CD14-positive monocyte (primary cell): ENCODE measurements around the gene TXK. TPM values are rescaled to one million over a fixed set of nuclear protein-coding genes. Genes with fewer than 3 reads are reported as not detected.

Experiments
- DNase-seq, 3 donors: peaks; one replicate each; pipeline ENCODE4 v3.0.0-alpha.2; 2011 to 2022
- H2AFZ ChIP-seq: 2 replicates; pipeline ENCODE4 v1.6.0; 2012; ENCODE audit warnings: mild to moderate bottlenecking, low read depth, low read length, inconsistent platforms; ENCODE audit not compliant: insufficient read depth, poor library complexity, severe bottlenecking
- H3K27ac ChIP-seq, 2 donors: 1 replicate in 1 of 2; 2 replicates in 1 of 2; pipeline ENCODE4 v1.5.1; 2012 to 2013; ENCODE audit warnings: low read length in 2 of 2, control low read depth in 1 of 2, inconsistent platforms in 1 of 2, low read depth in 1 of 2, mild to moderate bottlenecking in 1 of 2
- H3K27me3 ChIP-seq, 2 donors: one replicate each; pipeline versions ENCODE4 v1.6.0 to v1.6.1; 2011 to 2013; ENCODE audit warnings: low read length in 2 of 2; ENCODE audit not compliant: control insufficient read depth in 2 of 2, insufficient read depth in 2 of 2
- H3K36me3 ChIP-seq, 2 donors: replicated peaks in 1 of 2; 1 replicate in 1 of 2; 2 replicates in 1 of 2; pipeline versions ENCODE4 v1.5.1 to v1.6.1; 2012 to 2013; ENCODE audit warnings: low read length in 2 of 2, control low read depth in 1 of 2, inconsistent platforms in 1 of 2, mild to moderate bottlenecking in 1 of 2; ENCODE audit not compliant: insufficient read depth in 2 of 2, control insufficient read depth in 1 of 2
- H3K4me1 ChIP-seq, 2 donors: 1 replicate in 1 of 2; 2 replicates in 1 of 2; pipeline versions ENCODE4 v1.5.1 to v1.6.1; 2012 to 2013; ENCODE audit warnings: low read length in 2 of 2, control low read depth in 1 of 2, inconsistent platforms in 1 of 2, mild to moderate bottlenecking in 1 of 2, moderate library complexity in 1 of 2; ENCODE audit not compliant: insufficient read depth in 2 of 2, control insufficient read depth in 1 of 2
- H3K4me2 ChIP-seq: replicated peaks from 2 replicates; pipeline ENCODE3; 2012; ENCODE audit warnings: low read length, moderate library complexity, mild to moderate bottlenecking; ENCODE audit not compliant: poor library complexity, severe bottlenecking; ENCODE audit errors: extremely low read depth
- H3K4me3 ChIP-seq, 3 experiments: fragments of 200-600 bp in 1 of 3; sonication (generic) in 1 of 3; replicated peaks in 1 of 3; 1 replicate in 2 of 3; 2 replicates in 1 of 3; pipeline ENCODE4 v1.5.1; 2011 to 2013; ENCODE audit warnings: low read length in 3 of 3, mild to moderate bottlenecking in 3 of 3, control low read depth in 2 of 3, low read depth in 2 of 3, inconsistent platforms in 1 of 3, moderate library complexity in 1 of 3
- H3K79me2 ChIP-seq: 2 replicates; pipeline ENCODE4 v1.6.0; 2012; ENCODE audit warnings: mild to moderate bottlenecking, control low read depth, inconsistent platforms, low read length, moderate library complexity; ENCODE audit not compliant: insufficient read depth
- H3K9ac ChIP-seq: 2 replicates; pipeline ENCODE4 v1.6.0; 2017; ENCODE audit warnings: low read length, mild to moderate bottlenecking; ENCODE audit not compliant: insufficient read depth, poor library complexity, severe bottlenecking
- H3K9me3 ChIP-seq, 2 donors: replicated peaks in 1 of 2; 1 replicate in 1 of 2; 2 replicates in 1 of 2; pipeline versions ENCODE4 v1.5.1 to v1.6.1; 2012 to 2013; ENCODE audit warnings: low read length in 2 of 2, control low read depth in 1 of 2; ENCODE audit not compliant: control insufficient read depth in 1 of 2, insufficient read depth in 1 of 2
- H4K20me1 ChIP-seq: 2 replicates; pipeline ENCODE4 v1.6.0; 2012; ENCODE audit warnings: mild to moderate bottlenecking, low read length, control low read depth, moderate library complexity; ENCODE audit not compliant: insufficient read depth
- H3K27ac Mint-ChIP-seq, 7 donors: one replicate each; pipeline ENCODE4 v1.8.0; 2020; ENCODE audit warnings: mild to moderate bottlenecking in 7 of 7, mixed read lengths in 7 of 7, moderate library complexity in 6 of 7, inconsistent platforms in 2 of 7
- H3K27me3 Mint-ChIP-seq, 3 donors: one replicate each; pipeline ENCODE4 v1.8.0; 2021 to 2022; ENCODE audit warnings: low read depth in 3 of 3, mild to moderate bottlenecking in 3 of 3, mixed read lengths in 3 of 3, moderate library complexity in 3 of 3, inconsistent platforms in 1 of 3
- H3K36me3 Mint-ChIP-seq, 2 donors: one replicate each; pipeline ENCODE4 v1.8.0; 2020; ENCODE audit warnings: mixed read lengths in 2 of 2, inconsistent platforms in 1 of 2, mild to moderate bottlenecking in 1 of 2
- H3K4me1 Mint-ChIP-seq: one replicate; pipeline ENCODE4 v1.8.0; 2020; ENCODE audit warnings: mild to moderate bottlenecking, mixed read lengths
- H3K4me3 Mint-ChIP-seq, 2 donors: one replicate each; pipeline ENCODE4 v1.8.0; 2020; ENCODE audit warnings: mild to moderate bottlenecking in 2 of 2, mixed read lengths in 2 of 2, moderate library complexity in 1 of 2
- H3K9me3 Mint-ChIP-seq, 7 donors: one replicate each; pipeline ENCODE4 v1.8.0; 2020 to 2022; ENCODE audit warnings: mixed read lengths in 7 of 7, mild to moderate bottlenecking in 6 of 7, moderate library complexity in 6 of 7, inconsistent platforms in 2 of 7
- CTCF ChIP-seq: fragments of 200-600 bp; IDR thresholded peaks from one replicate; pipeline ENCODE4 v1.8.0; 2022; ENCODE audit warnings: antibody characterized with exemption, mild to moderate bottlenecking
- WGBS: methylation state at CpG from one replicate; pipeline ENCODE4 v1.1.5; 2013; ENCODE audit warnings: missing lambda C conversion rate; ENCODE audit not compliant: insufficient coverage; 5-methylcytosine and 5-hydroxymethylcytosine counted together
- intact Hi-C, 2 donors: fragments of 100-400 bp; cut with micrococcal nuclease; formaldehyde crosslinking; loops; one replicate each; pipeline versions ENCODE4 v1.15.0 to v1.15.1; 2023
- polyA plus RNA-seq, 3 donors: library from polyadenylated mRNA; depleted of rRNA in 1 of 3; unstranded in 2 of 3; stranded (reverse) in 1 of 3; fragments of 300-500 nt in 2 of 3; fragments of >200 nt in 1 of 3; fragmentation: Illumina TruSeq in 2 of 3; gene quantifications; 1 replicate in 2 of 3; 2 replicates in 1 of 3; pipeline ENCODE4 v1.2.3, GENCODE V29; 2012 to 2021

The TXK gene
- polyA plus RNA-seq, 3 donors, result 0.13 to 0.93 (median 0.54) TPM

DNA sequence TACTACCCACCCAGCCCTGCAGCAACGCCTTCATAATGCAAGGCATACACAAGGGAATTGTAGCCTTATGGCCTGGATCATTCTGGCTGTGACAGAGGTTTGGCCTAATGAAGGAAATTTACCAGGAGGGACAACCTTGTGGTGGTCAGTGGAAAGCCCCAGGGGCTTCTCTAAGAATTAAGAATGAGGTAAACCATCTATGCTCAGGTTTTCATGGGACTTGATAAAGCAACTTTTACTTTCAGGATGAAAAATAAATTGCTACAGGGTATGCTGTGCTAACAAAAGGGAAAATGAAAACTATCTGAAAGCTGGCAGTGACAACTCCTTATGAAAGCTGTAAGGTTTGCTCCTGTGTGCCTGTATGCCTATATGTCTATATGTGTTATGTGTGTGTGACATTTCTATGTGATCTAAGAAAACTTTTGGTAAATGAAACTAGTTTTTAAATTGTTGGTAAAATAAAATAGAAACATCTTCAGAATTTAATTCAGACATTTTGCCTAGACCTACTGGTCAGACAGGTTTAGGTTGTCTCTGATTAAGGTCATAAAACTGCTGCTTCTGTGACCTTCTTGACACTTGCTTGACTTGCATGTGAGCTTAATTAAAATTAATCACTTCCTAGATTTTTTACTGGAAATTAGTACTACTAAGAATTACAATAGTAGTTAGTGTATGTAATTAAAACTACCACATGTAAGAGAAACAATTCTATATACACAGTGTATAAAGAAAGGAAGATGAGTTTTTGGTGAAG, 19.9 kb upstream of the TXK start:
- TF ChIP-seq CTCF, result no peak
- Histone ChIP-seq H3K9ac (no peak overlapping the region), H3K4me1 (no peaks in the 10 kb centered on the region), H3K27ac (no peak overlapping the region), H3K27me3 (no peaks in the 10 kb centered on the region), H4K20me1 (no peaks in the 10 kb centered on the region), H3K9me3 (peaks cover 3 to 22% of the 10 kb centered on the region in 2 donors), H3K79me2 (no peaks in the 10 kb centered on the region), H2AFZ (no peak overlapping the region), H3K4me3 (no peak overlapping the region), H3K4me2 (no peak overlapping the region), H3K36me3 (peaks cover 36 to 83% of the 10 kb centered on the region in 2 donors)
- Mint-ChIP-seq H3K4me3 (no peak overlapping the region), H3K9me3 (peaks cover 6 to 14% (median 9%) of the 10 kb centered on the region in 7 donors), H3K4me1 (no peaks in the 10 kb centered on the region), H3K27me3 (no peaks in the 10 kb centered on the region), H3K36me3 (peaks cover 67 to 69% of the 10 kb centered on the region in 2 donors), H3K27ac (no peak overlapping the region)
- no CpG with 5 or more reads among the region's 1 CpG for whole genome bisulfite sequencing
- intact Hi-C loops, result no loop called here
- DNase-seq, result no peak

DNA sequence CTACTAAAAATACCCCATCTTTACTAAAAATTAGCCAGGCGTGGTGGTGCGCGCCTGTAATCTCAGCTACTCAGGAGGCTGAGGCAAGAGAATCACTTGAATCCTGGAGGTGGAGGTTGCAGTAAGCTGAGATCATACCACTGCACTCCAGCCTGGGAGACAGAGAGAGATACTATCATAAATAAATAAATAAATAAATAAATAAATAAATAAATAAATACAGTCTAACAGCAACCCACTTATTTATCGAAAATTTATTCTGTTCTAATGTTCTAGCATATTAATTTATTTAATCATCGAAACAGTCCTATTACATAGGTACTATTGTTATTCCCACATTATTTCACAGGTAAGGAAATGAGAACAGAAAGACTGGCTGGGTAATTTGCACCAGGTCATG, 18.2 kb upstream of the TXK start:
- Histone ChIP-seq H4K20me1 (no peaks in the 10 kb centered on the region), H3K36me3 (peaks cover 36 to 85% of the 10 kb centered on the region in 2 donors), H3K79me2 (no peaks in the 10 kb centered on the region), H3K27ac (no peak overlapping the region), H3K9me3 (peaks cover 3 to 22% of the 10 kb centered on the region in 2 donors), H3K27me3 (no peaks in the 10 kb centered on the region), H3K4me1 (no peaks in the 10 kb centered on the region), H3K4me2 (no peak overlapping the region), H2AFZ (no peak overlapping the region), H3K9ac (no peak overlapping the region), H3K4me3 (no peak overlapping the region)
- Mint-ChIP-seq H3K9me3 (peaks cover 4 to 9% (median 7%) of the 10 kb centered on the region in 7 donors), H3K27ac (no peak overlapping the region), H3K4me1 (no peaks in the 10 kb centered on the region), H3K4me3 (no peak overlapping the region), H3K36me3 (peaks cover 63% of the 10 kb centered on the region in 2 donors), H3K27me3 (no peaks in the 10 kb centered on the region)
- TF ChIP-seq CTCF, result no peak
- intact Hi-C loops, result no loop called here
- WGBS, result no CpG with 5 or more reads among the region's 5 CpGs
- DNase-seq, result no peak
